Large intestine (tissue), 3 donors: ENCODE measurements around the gene ALK. TPM values are rescaled to one million over a fixed set of nuclear protein-coding genes. Genes with fewer than 3 reads are reported as not detected.
"Not testable (repeated sequence)": the region's sequence is repeated elsewhere in the genome, so short reads cannot be mapped to it uniquely, and the experiment has no call there.

Experiments
- DNase-seq, 2 donors: peaks; one replicate each; pipeline versions ENCODE4 v3.0.0 to v3.0.0-alpha.2; 2013
- H3K27ac ChIP-seq: one replicate; pipeline ENCODE4 v1.5.1; 2013; ENCODE audit warnings: low read length
- H3K27me3 ChIP-seq: 2 replicates; pipeline ENCODE4 v1.6.1; 2013; ENCODE audit warnings: low read length; ENCODE audit not compliant: control insufficient read depth, insufficient read depth
- H3K36me3 ChIP-seq: 2 replicates; pipeline ENCODE4 v1.6.1; 2013; ENCODE audit warnings: low read length; ENCODE audit not compliant: control insufficient read depth, insufficient read depth
- H3K4me1 ChIP-seq: one replicate; pipeline ENCODE4 v1.6.1; 2013; ENCODE audit warnings: low read length; ENCODE audit not compliant: control insufficient read depth, insufficient read depth
- H3K4me3 ChIP-seq: one replicate; pipeline ENCODE4 v1.5.1; 2013; ENCODE audit warnings: low read length
- H3K9me3 ChIP-seq: one replicate; pipeline ENCODE4 v1.6.1; 2013; ENCODE audit warnings: mild to moderate bottlenecking, low read depth, low read length, moderate library complexity; ENCODE audit not compliant: control insufficient read depth
- WGBS: methylation state at CpG from one replicate; pipeline ENCODE4 v1.1.5; 2013; ENCODE audit warnings: low lambda C conversion rate; ENCODE audit not compliant: insufficient coverage; 5-methylcytosine and 5-hydroxymethylcytosine counted together
- polyA plus RNA-seq: library from polyadenylated mRNA; unstranded; fragments of 120-200 nt; gene quantifications from one replicate; pipeline ENCODE4 v1.2.1, GENCODE V29; 2013

The ALK gene
- polyA plus RNA-seq, 1 donor, result 1.5 TPM

- Histone ChIP-seq H3K9me3 (no peaks in the 10 kb centered on the region), H3K27me3 (peaks cover 6% of the 10 kb centered on the region), H3K4me3 (no peak overlapping the region), H3K36me3 (no peaks in the 10 kb centered on the region), H3K27ac (no peak overlapping the region), H3K4me1 (no peaks in the 10 kb centered on the region)
- no peak for DNase-seq
- WGBS, result no CpG with 5 or more reads among the region's 3 CpGs
Measured at GRCh38 chr2:29844713-29845326, 76.6 kb downstream of the ALK start.

- Histone ChIP-seq H3K9me3 (no peaks in the 10 kb centered on the region), H3K4me1 (no peaks in the 10 kb centered on the region), H3K27ac (no peak overlapping the region), H3K4me3 (no peak overlapping the region), H3K27me3 (peaks cover 6% of the 10 kb centered on the region), H3K36me3 (no peaks in the 10 kb centered on the region)
- WGBS, result 78% methylated on average over 2 of the region's 6 CpGs
- peak in 1 of 2 donors; percentile 5 for DNase-seq
Measured at GRCh38 chr2:29841386-29842004, 79.9 kb downstream of the ALK start.

- peaks cover 6% of the 10 kb centered on the region for H3K27me3 ChIP-seq
- no peak for DNase-seq
- no peaks in the 10 kb centered on the region for H3K36me3 ChIP-seq
- H3K4me1 ChIP-seq, result no peaks in the 10 kb centered on the region
- no peak overlapping the region for H3K4me3 ChIP-seq
- no peak overlapping the region for H3K27ac ChIP-seq
- H3K9me3 ChIP-seq, result no peaks in the 10 kb centered on the region
- WGBS, result no CpG with 5 or more reads among the region's 4 CpGs
Measured at GRCh38 chr2:29839306-29839705, 82.1 kb downstream of the ALK start.

- Histone ChIP-seq H3K4me1 (no peaks in the 10 kb centered on the region), H3K27ac (no peak overlapping the region), H3K36me3 (no peaks in the 10 kb centered on the region), H3K9me3 (no peaks in the 10 kb centered on the region), H3K27me3 (peaks cover 6% of the 10 kb centered on the region), H3K4me3 (no peak overlapping the region)
- no peak for DNase-seq
Measured at GRCh38 chr2:29837925-29838324, 83.5 kb downstream of the ALK start.

- no peaks in the 10 kb centered on the region for H3K36me3 ChIP-seq
- H3K9me3 ChIP-seq, result no peaks in the 10 kb centered on the region
- no peaks in the 10 kb centered on the region for H3K27me3 ChIP-seq
- DNase-seq, result no peak
- no peaks in the 10 kb centered on the region for H3K4me1 ChIP-seq
- 100% methylated on average over 1 of the region's 2 CpGs for WGBS
- H3K4me3 ChIP-seq, result no peak overlapping the region
- H3K27ac ChIP-seq, result no peak overlapping the region
Measured at GRCh38 chr2:29834624-29835023, 86.8 kb downstream of the ALK start.

GRCh38 chr2:29834036-29834540 is 87.3 kb downstream of the ALK start:
- no peak for DNase-seq
- no CpG with 5 or more reads among the region's 1 CpG for WGBS
- Histone ChIP-seq H3K4me3 (no peak overlapping the region), H3K4me1 (no peaks in the 10 kb centered on the region), H3K9me3 (no peaks in the 10 kb centered on the region), H3K27me3 (no peaks in the 10 kb centered on the region), H3K36me3 (no peaks in the 10 kb centered on the region), H3K27ac (no peak overlapping the region)

- no peak for DNase-seq
- H3K4me3 ChIP-seq, result no peak overlapping the region
- no peak overlapping the region for H3K27ac ChIP-seq
- no peaks in the 10 kb centered on the region for H3K4me1 ChIP-seq
- WGBS, result no CpG with 5 or more reads among the region's 2 CpGs
- no peaks in the 10 kb centered on the region for H3K9me3 ChIP-seq
- no peaks in the 10 kb centered on the region for H3K36me3 ChIP-seq
- H3K27me3 ChIP-seq, result no peaks in the 10 kb centered on the region
Measured at GRCh38 chr2:29831560-29831959, 89.8 kb downstream of the ALK start.

- H3K27ac ChIP-seq, result no peak overlapping the region
- no CpG with 5 or more reads among the region's 2 CpGs for WGBS
- DNase-seq, result no peak
- H3K9me3 ChIP-seq, result no peaks in the 10 kb centered on the region
- H3K27me3 ChIP-seq, result no peaks in the 10 kb centered on the region
- no peaks in the 10 kb centered on the region for H3K36me3 ChIP-seq
- H3K4me3 ChIP-seq, result no peak overlapping the region
- H3K4me1 ChIP-seq, result no peaks in the 10 kb centered on the region
Measured at GRCh38 chr2:29829841-29830240, 91.5 kb downstream of the ALK start.

GRCh38 chr2:29824145-29824544 is 97.2 kb downstream of the ALK start:
- WGBS, result no CpG with 5 or more reads among the region's 1 CpG
- H3K36me3 ChIP-seq, H3K4me1 ChIP-seq, DNase-seq, H3K27me3 ChIP-seq, H3K4me3 ChIP-seq, H3K27ac ChIP-seq, H3K9me3 ChIP-seq: not testable (repeated sequence)

- WGBS, result no CpG with 5 or more reads among the region's 2 CpGs
- Histone ChIP-seq H3K27ac (no peak overlapping the region), H3K27me3 (no peaks in the 10 kb centered on the region), H3K9me3 (no peaks in the 10 kb centered on the region), H3K36me3 (no peaks in the 10 kb centered on the region), H3K4me3 (no peak overlapping the region), H3K4me1 (no peaks in the 10 kb centered on the region)
- no peak for DNase-seq
Measured at GRCh38 chr2:29821591-29821990, 99.8 kb downstream of the ALK start.

- Histone ChIP-seq H3K4me3 (no peak overlapping the region), H3K9me3 (no peaks in the 10 kb centered on the region), H3K36me3 (no peaks in the 10 kb centered on the region), H3K27ac (no peak overlapping the region), H3K4me1 (no peaks in the 10 kb centered on the region), H3K27me3 (no peaks in the 10 kb centered on the region)
- no peak for DNase-seq
Measured at GRCh38 chr2:29819570-29819969, 101.8 kb downstream of the ALK start.
